ENCODE measurements around the gene CACHD1.

CACHD1 gene

DNA sequence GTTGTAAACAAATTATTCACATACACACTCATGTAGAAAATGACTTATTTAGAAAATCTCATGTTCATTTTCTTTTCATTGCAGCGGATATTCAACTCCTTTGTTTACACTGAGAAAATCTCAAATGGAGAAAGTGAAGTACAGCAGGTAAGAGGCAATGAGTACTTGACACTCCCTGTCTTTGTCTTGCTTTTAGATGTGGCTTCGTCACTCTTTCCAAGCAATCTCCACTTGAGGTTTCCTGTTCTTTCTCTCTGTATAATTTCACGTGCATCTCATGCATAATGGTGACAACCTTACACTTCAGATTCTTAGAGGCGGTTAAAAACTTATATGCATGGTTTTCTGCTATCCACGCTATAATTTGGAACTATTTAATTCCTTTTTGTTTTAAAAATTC is 80.6 kb downstream of the CACHD1 start:
- DNase-seq (ENCODE audit: low read depth): no peak

DNA sequence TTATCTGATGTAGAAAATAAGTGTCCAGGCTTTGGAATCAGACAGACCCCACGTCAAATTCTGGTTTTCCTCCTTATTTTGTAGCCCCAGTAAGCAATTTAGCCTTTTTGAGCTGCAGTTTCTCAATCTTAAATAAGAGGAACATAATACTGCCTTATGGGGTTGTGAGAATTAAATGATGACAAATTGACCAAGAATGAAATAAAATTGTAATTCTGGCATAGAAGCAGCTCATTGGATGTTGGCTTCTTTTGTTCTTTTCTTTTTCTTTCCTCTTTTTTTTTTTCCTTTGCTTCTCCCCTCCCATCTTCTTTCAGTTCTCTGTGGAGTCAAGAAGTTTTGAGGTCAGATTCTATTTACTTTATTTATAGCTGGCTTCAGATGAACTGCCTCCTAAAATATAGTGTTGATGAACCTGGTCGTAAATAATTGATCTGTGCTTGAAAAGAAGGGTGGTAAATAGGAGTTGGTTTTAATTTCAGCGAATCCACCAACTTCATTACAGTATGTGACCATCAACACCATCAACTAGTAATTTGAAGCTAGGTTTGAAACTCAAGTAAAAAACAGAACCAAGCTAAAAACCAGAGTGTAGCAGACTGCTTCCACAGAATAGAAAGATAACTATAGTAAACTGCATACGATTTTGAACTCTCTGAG is 81.1 kb downstream of the CACHD1 start:
- DNase-seq (ENCODE audit: low read depth): no peak

DNA sequence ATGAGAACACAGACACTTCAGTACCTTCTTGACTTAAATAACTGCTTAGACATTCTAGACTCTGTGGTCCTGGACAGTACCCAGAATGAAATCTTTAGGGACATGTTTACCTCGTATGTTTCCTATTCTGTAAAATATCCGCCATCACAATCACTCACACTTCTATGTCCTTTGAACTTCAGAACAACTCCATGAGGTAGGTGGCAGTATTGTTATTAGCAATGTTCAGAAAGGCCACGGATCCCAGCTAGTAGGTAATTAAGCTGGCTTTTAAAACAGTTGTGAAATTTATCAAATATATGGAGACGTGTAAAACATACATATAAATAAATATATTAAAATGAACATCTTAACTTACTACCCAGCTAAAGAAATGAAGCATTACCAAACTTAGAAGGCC is 83.4 kb downstream of the CACHD1 start:
- DNase-seq (ENCODE audit: low read depth): no peak

DNA sequence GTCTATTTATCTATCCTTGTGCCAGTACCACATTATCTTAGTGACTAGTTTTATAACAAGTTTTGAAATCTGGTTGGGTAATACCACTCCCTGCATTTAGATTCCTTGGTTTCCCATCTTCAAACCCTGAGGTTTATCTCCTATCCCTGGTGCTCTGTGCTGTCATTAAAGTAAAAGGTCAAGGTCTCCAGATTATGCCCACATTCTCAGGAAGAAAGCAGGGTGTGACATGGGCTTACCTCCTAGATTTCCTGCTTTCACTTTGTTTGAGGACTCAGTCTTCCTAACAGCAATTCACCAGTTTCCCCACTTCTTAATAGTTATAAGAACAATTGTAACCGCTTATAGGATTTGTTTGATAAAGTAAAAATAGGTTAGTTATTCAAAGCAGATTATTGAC is 86.0 kb downstream of the CACHD1 start:
- DNase-seq (ENCODE audit: low read depth): no peak

DNA sequence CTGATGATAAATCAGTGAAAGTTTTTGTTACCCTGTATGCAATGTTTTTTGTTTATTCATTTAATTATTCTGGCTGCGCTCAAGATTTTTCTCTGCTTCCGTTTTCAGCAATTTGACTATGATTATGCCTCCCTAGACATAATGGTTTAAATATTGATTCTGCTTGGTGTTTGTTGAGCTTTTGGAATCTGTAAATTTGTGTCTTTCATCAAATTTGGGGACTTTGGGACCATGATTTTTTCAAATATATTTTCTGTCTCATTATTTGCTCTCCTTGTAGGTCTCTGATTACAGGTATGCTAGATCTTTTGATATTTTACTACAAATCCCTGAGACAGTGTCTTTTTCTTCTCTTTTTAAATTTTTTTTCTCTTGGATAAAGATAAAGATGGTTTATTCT is 92.1 kb downstream of the CACHD1 start:
- no peak for DNase-seq (ENCODE audit: low read depth)

DNA sequence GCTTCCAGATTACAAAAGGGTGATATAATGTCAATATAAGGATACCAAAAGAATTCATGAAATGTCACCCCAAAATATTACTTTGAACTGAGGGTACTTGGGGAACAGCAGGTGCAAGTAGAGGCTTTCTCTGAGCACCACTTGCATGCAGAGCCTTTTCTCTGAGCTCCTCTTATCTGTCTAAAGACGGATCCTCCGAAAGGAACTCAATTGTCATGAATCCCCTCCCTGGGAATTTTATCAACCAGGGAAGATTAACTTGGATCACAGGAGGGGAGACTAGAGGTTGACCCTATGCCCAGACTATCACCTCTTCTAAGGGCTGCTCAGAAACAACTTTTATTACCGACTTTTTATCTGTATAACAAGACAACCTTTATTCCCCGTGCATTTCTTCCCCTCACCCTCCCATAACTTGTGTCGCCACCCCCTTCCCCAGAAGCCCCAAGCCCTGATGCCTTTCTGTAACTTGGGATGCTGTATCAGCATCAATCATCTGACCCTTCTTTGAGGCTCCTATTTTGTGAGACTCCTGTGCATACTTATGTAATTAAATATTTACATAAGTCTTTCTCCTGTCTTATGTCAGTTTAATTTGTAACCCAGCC is 94.1 kb downstream of the CACHD1 start:
- no peak for DNase-seq (ENCODE audit: low read depth)

DNA sequence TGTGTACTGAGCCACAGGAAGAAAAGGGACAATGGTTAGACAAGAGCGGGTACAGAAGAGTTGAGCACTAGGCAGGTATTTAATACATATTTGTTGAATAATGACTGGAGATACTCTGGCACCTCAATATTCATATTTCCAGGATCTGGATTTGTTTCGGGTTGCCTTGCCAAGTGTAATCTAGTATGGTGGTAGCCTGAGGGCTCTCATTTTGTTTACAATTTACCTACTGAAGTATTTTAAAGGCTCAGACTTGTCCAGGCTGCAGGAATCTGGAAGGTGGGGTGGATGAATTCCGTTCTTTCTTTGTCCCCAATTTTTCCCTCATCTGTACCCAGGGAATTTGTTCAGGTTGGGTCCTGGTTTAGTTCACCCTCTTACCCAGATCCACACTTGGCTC is 95.0 kb downstream of the CACHD1 start:
- DNase-seq (ENCODE audit: low read depth): no peak

DNA sequence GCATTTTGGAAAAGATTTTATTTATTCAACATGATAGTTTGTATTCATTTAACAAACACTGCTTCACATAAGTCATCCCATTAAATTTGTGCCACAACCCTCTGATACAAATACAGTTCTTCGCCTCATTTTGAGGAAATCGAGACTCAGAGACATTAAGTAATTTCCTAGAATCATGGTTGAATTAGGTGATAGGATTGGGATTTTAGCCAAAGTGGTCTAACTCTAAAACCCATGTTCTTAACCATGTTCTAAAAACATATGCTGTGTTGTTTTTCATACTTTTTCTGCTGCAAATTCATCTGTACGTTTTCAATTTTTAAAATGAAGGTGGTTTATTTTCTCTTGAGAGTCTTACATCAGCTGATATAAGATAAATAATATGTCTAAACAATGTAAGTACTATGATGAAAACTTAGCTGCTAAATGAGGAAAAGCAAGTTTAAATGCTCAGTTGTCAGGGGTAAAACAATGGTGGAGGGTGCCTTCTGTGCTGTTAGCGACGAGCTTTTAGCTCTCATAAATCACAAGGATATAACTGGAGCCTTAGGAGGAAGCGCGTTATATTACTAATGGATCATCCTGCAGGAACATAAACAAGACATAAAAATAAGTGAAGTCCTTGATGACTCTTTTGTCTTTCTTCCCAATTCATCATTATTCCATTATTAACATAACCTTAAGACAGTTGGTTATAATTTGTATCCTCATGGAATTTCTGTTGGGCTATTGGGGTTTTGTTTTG is 97.7 kb downstream of the CACHD1 start:
- peak; percentile 17 for DNase-seq (ENCODE audit: low read depth)

DNA sequence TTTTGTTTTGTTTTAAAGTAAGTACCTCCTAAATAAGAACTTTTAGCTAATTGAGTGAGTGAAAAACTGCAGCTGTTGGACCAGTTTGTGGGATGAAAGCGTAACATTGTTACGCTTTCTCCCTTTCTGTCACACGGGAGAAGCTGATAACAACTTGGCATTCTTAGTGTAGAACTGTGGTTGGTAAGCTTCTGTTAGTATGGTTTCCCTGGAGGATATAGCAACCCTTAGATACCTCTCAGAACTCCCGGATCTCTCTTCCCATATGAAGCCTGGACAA is 98.2 kb downstream of the CACHD1 start:
- no peak for DNase-seq (ENCODE audit: low read depth)

DNA sequence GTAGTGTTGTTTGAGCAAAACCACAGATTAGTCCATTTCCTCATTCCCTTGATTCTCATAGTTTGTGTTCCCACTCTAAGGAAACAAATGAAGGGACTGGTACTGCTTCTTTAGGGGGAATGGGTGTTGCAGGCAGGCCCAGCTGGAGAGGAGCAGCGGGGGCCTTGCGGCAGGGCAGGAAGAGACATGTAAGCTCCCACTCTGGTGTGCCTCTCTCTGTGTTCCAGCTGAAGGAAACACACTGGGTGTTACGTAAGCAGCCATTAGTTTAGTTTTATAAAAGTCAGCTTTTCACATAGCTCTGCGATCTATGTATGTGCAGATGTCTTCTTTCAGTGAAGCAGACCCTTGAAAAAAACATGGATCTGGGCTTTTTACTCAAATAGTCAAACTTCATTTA is 99.5 kb downstream of the CACHD1 start:
- no peak for DNase-seq (ENCODE audit: low read depth)

DNA sequence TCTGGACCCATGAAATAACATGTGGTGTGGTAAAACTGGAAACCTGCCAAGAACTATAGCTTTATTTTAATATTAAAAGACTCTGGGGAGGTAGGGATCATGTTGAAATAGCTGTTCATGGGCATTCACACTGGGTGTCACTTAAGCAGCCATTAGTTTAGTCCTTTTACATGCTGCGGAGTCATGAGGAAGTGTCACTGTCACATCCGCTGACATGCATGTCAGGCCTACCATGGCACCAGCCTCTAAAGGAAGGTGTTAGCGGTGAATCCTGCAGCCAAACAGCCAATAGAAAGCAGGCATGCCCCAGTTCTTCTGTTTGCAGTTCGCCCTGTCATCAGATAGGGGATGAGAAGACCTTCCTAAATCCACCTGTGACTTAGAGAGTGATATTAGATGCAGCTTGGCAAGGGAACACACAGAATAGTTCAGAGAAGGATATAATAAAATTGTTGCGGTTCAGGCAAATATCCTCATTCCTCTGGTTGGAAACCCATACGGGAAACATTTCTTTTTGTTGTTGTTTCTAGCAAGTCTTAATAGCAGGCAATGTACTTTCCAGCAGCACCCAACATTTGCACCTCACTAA is 100.4 kb downstream of the CACHD1 start:
- no peak for DNase-seq (ENCODE audit: low read depth)

DNA sequence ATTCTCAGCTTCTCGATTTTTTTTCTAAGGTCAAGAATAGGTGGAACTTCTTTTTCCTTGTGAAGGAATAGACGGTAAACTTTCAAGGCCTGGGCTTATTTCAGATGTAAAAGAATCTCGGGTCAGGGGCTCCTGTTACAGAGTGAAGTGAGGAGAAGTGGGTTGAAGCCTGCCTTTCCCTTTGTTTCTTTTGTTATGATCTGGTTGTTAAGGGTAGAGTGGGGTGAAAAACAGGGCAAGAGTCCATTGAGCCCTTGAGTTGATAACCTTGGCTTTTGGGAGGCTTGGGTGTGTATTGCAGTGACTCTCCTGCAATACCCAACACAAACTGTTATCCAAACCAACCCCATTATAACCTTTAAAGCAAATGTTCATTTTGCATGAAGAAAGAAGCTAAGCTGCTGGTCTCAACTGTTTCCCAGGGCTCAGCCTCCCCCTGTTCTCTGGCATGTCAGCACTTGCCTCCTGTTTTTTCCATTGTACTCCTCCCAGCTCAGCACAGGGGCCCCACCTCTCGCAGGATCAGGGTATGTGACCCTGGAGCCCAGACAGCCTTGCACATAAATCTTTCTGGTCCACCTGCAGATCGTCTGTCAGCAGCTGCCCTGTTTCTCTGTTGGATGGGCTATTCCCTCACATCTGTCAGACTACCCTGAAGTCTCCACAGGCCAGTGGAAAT is 102.4 kb downstream of the CACHD1 start:
- DNase-seq (ENCODE audit: low read depth): no peak

DNA sequence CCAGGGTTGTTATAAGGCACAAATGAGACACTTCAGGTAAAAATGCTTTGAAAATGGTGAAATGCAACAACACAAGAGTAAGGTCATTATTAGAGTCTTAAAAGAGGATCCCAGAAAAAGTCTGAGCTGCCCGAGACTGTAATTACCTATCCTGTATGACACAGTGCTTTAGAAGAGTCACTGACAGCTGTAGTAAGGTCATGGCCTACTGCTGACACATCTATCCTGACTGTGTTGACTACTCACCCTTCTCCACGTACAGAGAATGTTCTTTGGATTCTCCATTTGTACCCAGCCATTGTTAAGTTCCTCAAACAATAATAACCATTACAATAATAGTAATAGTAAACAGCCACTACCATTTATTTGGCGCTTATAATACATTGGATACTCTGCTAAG is 104.4 kb downstream of the CACHD1 start:
- DNase-seq (ENCODE audit: low read depth): peak; percentile 71

DNA sequence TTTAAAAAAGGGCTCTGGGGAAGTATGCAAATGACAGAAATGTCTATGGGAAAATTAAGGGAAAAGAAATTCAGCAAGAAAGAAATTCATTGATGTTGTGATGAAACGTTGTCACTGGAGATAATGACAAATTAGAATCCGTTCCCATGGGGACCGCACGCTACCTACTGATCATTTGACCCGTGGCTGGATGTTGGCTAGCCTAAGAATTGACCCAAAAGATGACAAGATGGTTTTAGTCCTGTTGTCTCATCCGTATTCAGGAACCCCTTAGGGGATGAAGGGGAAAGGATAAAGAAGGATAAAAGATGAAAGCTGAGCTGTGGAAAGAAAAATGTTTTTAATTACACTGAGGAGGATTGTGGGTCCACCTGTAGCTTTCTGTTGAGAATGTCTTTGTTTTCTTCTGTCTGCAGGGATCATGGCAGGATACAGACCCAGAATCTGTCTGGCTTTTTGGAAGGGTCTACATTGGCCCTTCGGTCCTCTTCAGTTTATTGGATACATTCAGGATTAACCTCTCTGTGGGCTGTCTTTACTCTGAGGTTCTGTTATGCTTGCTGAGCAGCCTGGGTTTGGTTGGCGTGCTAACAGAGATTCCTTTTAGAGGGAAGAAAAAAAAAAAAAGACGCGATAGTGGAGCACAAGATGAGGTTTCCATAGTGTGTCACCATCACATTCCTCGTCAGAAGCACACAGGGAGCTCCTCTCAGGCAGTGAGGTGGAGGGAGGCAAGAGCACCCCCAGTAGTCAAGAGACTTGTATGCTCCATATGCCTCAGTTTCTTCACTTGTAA is 106.2 kb downstream of the CACHD1 start:
- DNase-seq (ENCODE audit: low read depth): no peak

DNA sequence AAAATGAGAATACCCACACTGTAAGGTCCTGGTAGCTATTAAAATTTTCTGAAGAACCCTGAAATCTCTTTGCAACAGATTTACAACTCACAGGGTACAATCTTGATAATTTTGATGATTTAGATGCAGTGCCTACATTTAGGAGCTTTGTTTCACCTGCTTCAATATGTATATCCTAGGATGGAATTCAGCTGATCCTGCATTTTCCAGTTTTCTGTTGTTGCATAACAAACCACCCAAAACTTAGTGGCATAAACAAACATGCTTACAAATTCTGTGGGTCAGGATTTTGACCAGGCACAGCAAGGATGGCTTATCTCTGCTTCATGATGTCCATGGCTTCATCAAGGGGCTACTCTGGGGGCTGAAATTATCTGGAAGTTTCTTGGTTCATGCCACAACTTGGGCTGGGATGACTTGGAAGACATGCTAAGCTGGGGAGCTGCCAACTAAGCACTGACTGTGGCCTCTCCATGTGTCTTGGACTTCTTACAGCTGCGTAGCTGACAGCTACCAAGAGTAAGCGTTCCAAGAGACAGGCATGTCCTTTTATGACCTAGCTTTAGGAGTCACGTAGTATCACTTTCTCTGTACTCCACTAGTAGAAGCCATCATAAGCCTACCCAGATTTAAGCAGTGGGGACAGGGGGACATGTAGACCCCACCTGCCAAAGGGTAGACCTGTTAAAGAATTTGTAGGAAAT is 108.5 kb downstream of the CACHD1 start:
- DNase-seq (ENCODE audit: low read depth): no peak

DNA sequence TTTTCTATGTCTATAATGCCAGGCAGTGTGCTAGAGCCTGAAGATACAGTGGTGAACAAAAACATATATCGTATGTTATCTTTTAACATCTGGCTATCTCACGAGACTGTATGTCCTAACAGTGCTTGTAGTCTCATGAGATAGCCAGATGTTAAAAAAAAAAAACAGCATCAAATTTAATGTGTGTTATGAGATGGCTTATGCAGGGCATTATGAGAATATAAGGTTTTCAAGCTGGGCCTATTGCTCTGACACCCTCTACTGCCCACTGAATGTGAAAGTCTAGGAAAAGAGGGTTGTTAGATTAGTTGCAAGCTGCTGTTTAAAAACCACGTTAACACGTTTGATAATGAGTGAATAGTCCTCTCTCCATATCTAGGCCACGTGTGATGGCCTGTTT is 109.8 kb downstream of the CACHD1 start:
- no peak for DNase-seq (ENCODE audit: low read depth)

DNA sequence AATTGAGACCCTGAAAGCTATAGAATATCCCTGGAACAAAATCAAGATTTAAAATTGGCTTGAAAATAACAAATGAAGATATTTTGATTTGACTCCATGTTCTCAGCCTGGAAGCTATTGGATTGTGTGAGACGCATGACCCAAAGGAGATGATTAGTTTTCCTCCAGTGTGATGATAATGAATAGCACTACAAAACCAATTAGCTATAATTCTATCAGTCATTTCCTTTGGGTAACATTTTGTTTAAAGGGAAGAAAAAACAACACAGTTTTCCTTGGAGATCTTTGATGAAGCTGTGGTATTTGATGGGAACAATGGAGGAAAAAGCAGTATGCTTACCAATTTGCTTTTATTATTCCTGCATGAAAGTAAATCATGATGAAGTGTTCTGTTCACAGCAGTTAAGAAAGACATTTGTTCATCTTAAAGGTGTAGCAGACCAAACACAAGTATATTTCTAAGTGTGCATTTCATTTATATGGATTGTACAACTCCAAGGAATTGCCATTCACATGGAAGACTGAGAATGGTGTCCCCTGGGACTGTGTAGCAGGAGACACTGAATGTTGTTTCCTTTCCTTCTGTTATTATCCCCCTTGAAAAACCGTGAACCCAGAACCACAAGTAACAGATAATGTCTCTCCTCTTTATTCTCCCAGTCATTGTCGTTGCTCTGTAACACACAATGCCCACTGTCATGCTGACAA is 111.4 kb downstream of the CACHD1 start:
- DNase-seq (ENCODE audit: low read depth): no peak

DNA sequence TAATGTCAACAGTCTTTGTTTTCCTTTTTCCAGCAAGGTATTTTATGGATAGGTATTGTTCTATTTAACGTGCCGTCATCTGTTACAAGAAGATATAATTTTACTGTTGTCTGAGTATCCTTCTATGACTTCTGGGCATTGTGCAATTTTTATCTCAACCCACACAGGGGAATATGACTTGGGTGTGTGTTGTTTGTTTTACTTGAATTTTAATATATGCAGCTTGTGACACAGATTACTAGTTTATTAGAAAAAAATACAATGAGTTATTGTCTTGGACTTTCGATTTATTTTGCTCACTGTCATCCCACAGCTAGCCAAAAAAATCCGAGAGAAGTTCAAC is 111.9 kb downstream of the CACHD1 start:
- no peak for DNase-seq (ENCODE audit: low read depth)

DNA sequence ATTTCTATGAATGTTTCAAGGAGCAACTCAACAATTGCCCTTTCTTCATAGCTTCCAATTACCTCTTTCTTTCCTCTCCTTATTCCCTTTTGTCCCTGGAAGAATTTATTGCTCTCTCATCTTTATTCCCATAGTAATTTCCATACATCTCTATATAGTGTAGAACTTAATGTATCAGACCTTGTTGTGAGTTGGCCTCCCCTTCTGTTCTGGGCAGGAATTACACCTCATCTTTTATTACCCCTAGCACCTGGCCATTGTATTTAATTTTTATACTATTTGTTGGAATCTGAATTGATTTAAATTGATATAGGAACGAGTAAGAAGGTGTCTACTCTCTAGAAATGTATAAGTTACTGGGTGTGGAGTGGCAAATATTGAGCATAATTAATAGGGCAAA is 114.5 kb downstream of the CACHD1 start:
- DNase-seq (ENCODE audit: low read depth): peak; percentile 17

DNA sequence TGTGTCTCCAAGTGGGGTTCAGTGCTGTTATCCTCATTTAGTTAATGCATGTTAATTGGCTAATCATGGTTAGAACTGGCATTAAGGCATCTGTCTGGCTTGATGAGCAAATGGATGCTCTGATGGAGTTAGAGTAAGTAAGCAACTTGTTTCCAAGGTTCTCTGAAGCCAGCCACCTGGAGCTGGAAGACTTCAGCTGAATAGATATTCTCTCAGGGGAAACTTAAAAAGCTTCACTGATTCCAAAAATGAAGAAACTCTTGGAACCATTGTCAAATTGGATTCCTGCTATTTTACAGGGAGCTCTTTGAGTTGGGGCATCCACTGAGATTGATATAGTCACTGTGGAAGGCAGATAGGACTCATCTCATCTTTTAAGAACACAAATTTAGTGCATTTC is 118.9 kb downstream of the CACHD1 start:
- no peak for DNase-seq (ENCODE audit: low read depth)

DNA sequence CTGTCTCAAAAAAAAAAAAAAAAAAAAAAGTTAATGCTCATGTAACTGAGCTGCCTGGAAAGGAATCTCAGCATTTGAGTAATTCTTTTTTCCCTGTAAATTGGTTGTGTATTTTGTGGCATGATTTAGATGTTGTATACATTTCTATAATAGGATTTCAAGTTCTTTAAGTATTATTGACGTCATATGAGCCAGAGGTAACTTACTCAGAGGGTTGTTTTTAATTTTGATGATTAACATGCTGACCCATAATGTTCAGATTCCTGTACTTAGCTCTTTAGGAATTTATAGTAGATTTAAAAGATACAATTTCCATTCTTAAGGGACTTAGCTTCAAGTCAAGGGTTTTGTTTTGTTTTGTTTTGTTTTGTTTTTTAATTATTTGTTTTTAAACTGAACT is 120.4 kb downstream of the CACHD1 start:
- DNase-seq (ENCODE audit: low read depth): peak; percentile 19
